Amniotic epithelial cell (primary cell): ENCODE data around the gene NDUFS7.
"Not testable (repeated sequence)": the region's sequence is repeated elsewhere in the genome, so short reads cannot be mapped to it uniquely, and the experiment has no call there.

Experiments used
- DNase-seq: peaks from one replicate; pipeline ENCODE4 v3.0.0-alpha.2; 2010; ENCODE audit warnings: low read depth

NDUFS7 gene

GRCh38 chr19:1418951-1419738 lies 35.4 kb downstream of the NDUFS7 start:
- DNase-seq = no peak

- not testable (repeated sequence) for DNase-seq
Measured at GRCh38 chr19:1420085-1420484, 36.4 kb downstream of the NDUFS7 start.

- no peak for DNase-seq
Measured at GRCh38 chr19:1420590-1420989, 36.9 kb downstream of the NDUFS7 start.

- no peak for DNase-seq
Measured at GRCh38 chr19:1421218-1421957, 37.7 kb downstream of the NDUFS7 start.

GRCh38 chr19:1421958-1422305 lies 38.2 kb downstream of the NDUFS7 start:
- no peak for DNase-seq

- DNase-seq = no peak
Measured at GRCh38 chr19:1422360-1422759, 38.7 kb downstream of the NDUFS7 start.

- DNase-seq = no peak
Measured at GRCh38 chr19:1422943-1423342, 39.2 kb downstream of the NDUFS7 start.

GRCh38 chr19:1423436-1424191 lies 39.9 kb downstream of the NDUFS7 start:
- DNase-seq = no peak

- DNase-seq = no peak
Measured at GRCh38 chr19:1424192-1424955, 40.7 kb downstream of the NDUFS7 start.

GRCh38 chr19:1425102-1425837 lies 41.6 kb downstream of the NDUFS7 start:
- peak; percentile 78 for DNase-seq

GRCh38 chr19:1425902-1426301 lies 42.2 kb downstream of the NDUFS7 start:
- no peak for DNase-seq

- DNase-seq = no peak
Measured at GRCh38 chr19:1426736-1427135, 43.0 kb downstream of the NDUFS7 start.

GRCh38 chr19:1427221-1427920 lies 43.7 kb downstream of the NDUFS7 start:
- no peak for DNase-seq

- no peak for DNase-seq
Measured at GRCh38 chr19:1428738-1429391, 45.2 kb downstream of the NDUFS7 start.

- peak; percentile 49 for DNase-seq
Measured at GRCh38 chr19:1429750-1430149, 46.0 kb downstream of the NDUFS7 start.

- DNase-seq = no peak
Measured at GRCh38 chr19:1430246-1430645, 46.5 kb downstream of the NDUFS7 start.

- DNase-seq = no peak
Measured at GRCh38 chr19:1431759-1432506, 48.2 kb downstream of the NDUFS7 start.

- no peak for DNase-seq
Measured at GRCh38 chr19:1432507-1432887, 48.8 kb downstream of the NDUFS7 start.
